Hematopoietic multipotent progenitor cell (in vitro differentiated cells): ENCODE results near the gene TFAP2C. TPM values are rescaled to one million over a fixed set of nuclear protein-coding genes. Genes with fewer than 3 reads are reported as not detected.
A peak's percentile ranks its signal among the peaks of the same experiment; 100 is the strongest.

Experiments used
- DNase-seq, 3 donors: peaks; one replicate each; pipeline ENCODE4 v3.0.0-alpha.2; 2011 to 2015; ENCODE audit warnings: low read depth in 2 of 3, low spot score in 2 of 3
- total RNA-seq: library from RNA; depleted of rRNA; stranded (reverse); fragments of >200 nt; gene quantifications from one replicate; pipeline ENCODE4 v1.2.3, GENCODE V29; 2012

The TFAP2C gene
- total RNA-seq, result under 0.01 TPM

DNA sequence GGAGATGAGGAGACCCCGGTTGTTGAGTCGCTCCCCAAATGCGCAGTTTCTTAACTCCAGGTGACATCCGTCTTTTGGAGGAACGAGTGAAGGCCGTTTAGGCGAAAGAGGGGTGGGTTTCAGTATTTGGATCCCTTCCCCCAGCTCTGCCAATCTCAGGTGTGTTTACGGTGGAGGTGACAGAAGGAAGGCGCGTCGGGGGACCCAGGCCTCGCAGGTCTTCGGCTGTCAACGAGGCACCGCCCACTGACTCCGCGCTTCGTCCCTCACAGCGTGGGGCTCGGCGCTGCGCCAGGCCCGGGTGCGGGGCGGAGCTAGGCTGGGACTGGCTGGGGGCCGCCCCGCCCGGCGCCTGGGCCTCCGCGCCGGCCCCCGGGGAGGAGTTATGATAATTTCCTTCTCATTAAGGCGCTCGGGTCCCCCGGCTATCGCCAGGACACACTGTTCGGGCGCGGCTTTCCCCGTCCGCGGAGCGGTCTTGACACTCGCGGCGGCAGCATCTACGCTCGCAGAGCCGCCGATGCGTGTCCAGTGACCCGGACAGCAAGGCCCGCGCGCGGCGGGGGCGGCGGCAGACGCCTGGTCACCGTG, at the start of gene TFAP2C:
TFAP2C (plus strand) TSS at position 434 of the 591 bp plus-strand sequence. CDS start 239 bp downstream, outside the sequence.
- peak in 2 of 3 donors; percentile 53 to 68 for DNase-seq

- DNase-seq, result no peak
Observed at GRCh38 chr20:56580226-56580625, 48.9 kb upstream of the TFAP2C start.

- no peak for DNase-seq
Observed at GRCh38 chr20:56581701-56582100, 47.4 kb upstream of the TFAP2C start.

- peak in 1 of 3 donors; percentile 14 for DNase-seq
Observed at GRCh38 chr20:56582542-56582941, 46.6 kb upstream of the TFAP2C start.

DNA sequence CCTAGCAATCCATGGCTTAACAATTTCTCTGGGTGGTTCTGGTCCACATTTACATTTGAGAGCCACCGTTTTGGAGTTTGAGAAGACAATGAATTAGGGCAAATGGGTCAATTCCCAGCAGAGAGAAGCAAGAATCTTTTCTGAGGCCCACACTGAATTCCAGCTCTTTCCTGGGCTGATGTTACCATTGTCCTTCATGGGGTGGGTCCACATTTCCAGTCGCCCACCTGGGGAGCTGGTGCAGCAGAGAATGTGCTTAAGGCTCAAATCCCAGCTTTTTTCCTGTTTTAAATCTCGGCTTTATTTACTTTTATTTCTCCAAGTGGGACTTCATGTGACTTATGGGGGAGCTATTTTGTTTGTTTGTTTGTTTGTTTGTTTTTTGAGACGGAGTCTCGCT, 44.2 kb upstream of the TFAP2C start:
- no peak for DNase-seq

GRCh38 chr20:56587307-56588041, 41.6 kb upstream of the TFAP2C start:
- no peak for DNase-seq

DNA sequence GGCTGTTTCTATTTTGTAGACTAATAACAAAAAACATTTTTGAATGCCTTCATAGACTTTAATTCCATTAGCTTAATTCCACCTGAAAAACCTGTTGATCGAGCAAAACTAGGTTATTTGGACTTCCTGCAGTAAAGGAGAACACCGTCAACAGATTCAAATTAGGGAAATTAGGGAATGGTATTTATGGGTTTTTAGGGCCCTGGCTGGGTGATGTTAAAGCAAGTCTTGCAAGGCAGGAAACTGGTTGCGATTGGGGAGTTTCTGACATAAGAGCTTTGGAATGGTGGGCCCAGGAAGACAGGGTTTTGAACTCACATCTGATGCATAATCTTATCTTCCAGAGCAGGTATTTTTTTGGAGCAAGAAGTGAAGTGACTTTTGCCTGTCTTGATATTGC, 40.1 kb upstream of the TFAP2C start:
- DNase-seq, result no peak

DNA sequence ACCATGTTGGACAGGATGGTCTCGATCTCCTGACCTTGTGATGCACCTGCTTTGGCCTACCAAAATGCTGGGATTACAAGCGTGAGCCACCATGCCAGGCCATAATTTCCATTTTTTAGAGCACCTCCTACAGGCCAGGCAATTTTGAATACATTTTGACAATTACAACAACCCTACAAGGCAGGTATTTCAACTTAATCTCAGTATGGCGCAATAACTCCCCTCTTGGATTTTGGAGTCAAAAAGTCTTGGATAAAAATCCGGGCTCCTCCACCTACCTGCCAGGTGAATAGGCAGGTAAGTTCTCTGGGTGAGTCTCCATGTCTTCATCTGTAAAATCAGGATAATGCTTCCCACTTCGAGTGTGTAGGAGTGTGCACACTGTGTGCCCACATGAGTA, 39.5 kb upstream of the TFAP2C start:
- no peak for DNase-seq

- DNase-seq, result no peak
Observed at GRCh38 chr20:56590888-56591287, 38.2 kb upstream of the TFAP2C start.

DNA sequence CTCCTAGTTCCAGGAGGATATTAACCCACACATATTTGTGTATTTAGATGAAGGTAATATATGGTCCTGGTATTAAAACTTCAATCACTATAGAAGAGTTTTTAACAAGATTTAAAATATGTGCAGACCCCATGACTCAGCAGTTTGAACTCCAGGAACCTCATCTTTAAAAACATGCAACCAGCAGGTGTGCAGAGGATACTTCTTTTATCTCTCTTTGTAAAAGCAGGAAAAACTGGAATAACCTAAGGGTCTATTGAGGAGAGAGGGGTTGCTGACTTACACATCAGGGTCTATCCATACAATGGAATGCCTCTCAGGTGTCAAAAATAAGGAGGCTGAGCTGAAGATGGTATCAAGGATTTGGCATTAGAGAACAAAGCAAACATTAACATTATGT, 36.9 kb upstream of the TFAP2C start:
- DNase-seq, result no peak

DNA sequence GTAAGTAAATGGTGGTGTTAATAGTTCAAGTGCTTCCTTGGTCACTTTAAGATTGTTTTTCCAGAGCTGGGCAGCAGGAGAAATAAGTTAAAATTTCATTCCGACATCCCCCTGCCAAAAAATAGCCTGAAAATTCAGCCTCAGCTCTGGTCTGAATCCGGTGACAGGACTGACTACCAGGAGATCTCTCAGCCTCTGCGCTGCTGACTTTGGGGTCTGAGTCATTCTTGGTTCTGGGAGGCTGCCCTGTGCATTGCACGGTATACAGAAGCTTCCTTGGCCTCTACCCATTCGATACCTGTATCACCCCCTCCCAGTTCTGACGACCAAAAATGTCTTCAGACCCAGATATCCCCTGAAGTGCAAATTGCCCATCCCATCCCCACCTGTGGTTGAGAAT, 36.3 kb upstream of the TFAP2C start:
- no peak for DNase-seq

GRCh38 chr20:56595746-56596475, 33.2 kb upstream of the TFAP2C start:
- no peak for DNase-seq

- DNase-seq, result no peak
Observed at GRCh38 chr20:56601166-56601565, 27.9 kb upstream of the TFAP2C start.

GRCh38 chr20:56604673-56605072, 24.4 kb upstream of the TFAP2C start:
- DNase-seq, result no peak

- no peak for DNase-seq
Observed at GRCh38 chr20:56605261-56605996, 23.7 kb upstream of the TFAP2C start.

DNA sequence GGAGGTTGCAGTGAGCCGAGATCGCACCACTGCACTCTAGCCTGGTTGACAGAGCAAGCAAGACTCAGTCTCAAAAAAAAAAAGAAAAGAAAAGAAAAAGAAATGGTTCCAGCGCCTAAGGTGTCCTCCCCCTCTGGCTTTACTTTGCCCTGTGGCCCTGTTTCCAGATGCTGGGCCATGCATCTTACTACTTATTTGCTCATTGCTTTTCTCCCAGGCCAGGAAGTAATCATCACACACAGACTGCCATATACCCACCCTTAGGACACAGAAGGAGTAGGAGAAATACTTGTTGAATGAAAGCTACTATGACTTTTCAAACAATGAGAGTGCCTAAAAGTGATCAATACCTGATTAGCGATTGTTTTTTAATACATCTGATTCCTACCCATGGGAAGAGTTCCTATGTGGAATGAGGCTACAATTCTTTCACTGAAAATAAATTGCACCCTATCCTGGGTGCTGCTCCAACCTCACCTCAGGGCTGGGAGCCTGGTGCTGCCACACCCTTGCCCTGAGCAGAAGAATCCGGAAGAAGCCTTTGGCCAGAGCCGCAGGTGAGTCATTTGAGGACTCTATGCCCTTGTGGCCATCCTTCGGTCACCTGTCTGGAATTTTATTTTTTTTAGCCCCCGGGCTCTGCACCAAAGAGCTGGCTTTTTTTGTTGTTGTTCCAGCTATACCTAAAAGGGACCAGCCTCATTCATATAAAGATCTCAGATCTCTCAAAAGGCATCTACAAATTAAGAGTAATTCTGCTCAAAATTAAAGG, 22.7 kb upstream of the TFAP2C start:
- DNase-seq, result no peak

DNA sequence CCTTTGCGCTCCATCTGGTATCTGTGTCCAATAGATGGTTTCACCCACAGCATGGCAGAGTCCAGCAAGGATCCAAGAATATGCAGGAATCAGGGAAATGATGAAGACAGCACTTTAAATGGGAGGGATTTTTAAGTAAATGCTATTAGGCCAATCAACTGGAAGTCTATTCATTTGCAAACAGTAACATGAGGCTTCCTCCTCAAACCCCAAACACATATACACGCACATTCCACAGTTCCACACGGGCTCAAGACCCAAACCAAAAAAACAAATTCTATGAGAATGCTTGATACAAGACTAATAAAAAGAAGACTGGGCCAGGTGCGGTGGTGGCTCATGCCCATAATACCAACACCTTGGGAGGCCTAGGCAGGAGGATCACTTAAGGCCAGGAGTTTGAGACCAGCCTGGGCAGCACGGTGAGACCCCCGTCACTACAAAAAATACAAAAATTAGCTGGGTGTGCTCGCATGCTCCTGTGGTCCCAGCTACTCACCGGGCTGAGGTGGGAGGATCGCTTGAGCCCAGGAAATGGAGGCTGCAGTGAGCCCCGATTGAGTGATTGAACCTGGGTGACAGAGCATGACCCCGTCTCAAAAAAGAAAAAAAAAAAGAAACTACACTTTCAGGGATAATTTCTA, 21.9 kb upstream of the TFAP2C start:
- no peak for DNase-seq

- DNase-seq, result no peak
Observed at GRCh38 chr20:56608376-56608775, 20.7 kb upstream of the TFAP2C start.

DNA sequence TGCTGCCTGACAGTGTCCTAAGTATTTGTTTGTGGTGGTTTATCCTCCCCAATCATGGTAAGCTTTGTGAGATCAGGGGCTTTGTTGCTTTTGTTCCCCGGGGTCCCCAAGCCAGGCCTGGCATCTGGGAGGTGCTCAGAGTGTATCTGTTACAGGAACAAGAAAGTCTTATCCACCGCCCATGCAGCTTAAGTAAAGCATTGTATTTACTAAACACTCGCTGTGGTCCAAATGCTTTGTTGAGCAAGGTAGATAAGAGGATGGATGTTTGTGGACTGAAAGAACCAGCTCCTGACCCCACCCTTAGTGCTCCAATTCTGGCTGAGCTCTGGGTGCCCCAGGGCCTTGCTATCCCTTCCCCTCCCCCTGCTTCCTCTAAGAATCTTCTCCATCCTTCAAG, 19.8 kb upstream of the TFAP2C start:
- DNase-seq, result no peak

- no peak for DNase-seq
Observed at GRCh38 chr20:56610098-56610497, 19.0 kb upstream of the TFAP2C start.
